GM23338 (cell line): ENCODE measurements around the gene SLC9A1. TPM values are rescaled to one million over a fixed set of nuclear protein-coding genes. Genes with fewer than 3 reads are reported as not detected.

Experiments
- ATAC-seq: fragments of 200-7000 bp; cut with Tn5 transposase; 3 replicates; pipeline ENCODE4 v1.9.1; 2020
- DNase-seq: peaks from one replicate; pipeline ENCODE4 v3.0.0-alpha.2; 2015; ENCODE audit warnings: low spot score
- H2AFZ ChIP-seq: fragments of 200-600 bp; sonication (generic); 2 replicates; pipeline ENCODE4 v1.8.0; 2016; ENCODE audit warnings: antibody characterized with exemption, mild to moderate bottlenecking, moderate library complexity
- H3F3A ChIP-seq: fragments of 200-600 bp; sonication (generic); replicated peaks from 2 replicates; pipeline ENCODE4 v1.8.0; 2017; ENCODE audit warnings: antibody characterized with exemption, mixed run types, low read depth
- H3K27ac ChIP-seq: fragments of 200-600 bp; sonication (generic); 2 replicates; pipeline ENCODE4 v1.6.1; 2016; ENCODE audit warnings: low read depth
- H3K27me3 ChIP-seq: fragments of 200-600 bp; sonication (generic); 2 replicates; pipeline ENCODE4 v1.8.0; 2016; ENCODE audit warnings: mild to moderate bottlenecking, mixed run types, moderate library complexity; ENCODE audit not compliant: insufficient read depth
- H3K36me3 ChIP-seq: fragments of 200-600 bp; sonication (generic); 2 replicates; pipeline ENCODE4 v1.8.0; 2016; ENCODE audit warnings: mild to moderate bottlenecking; ENCODE audit not compliant: insufficient read depth
- H3K4me1 ChIP-seq: fragments of 200-600 bp; sonication (generic); 2 replicates; pipeline ENCODE4 v1.8.0; 2016; ENCODE audit warnings: mild to moderate bottlenecking, moderate library complexity; ENCODE audit not compliant: insufficient read depth
- H3K4me2 ChIP-seq: fragments of 200-600 bp; sonication (generic); 2 replicates; pipeline ENCODE4 v1.7.1; 2017; ENCODE audit warnings: mixed run types
- H3K4me3 ChIP-seq: fragments of 200-600 bp; sonication (generic); 2 replicates; pipeline ENCODE4 v1.6.1; 2016; ENCODE audit warnings: mixed run types
- H3K79me2 ChIP-seq: fragments of 200-600 bp; sonication (generic); replicated peaks from 2 replicates; pipeline ENCODE4 v1.8.0; 2017; ENCODE audit warnings: mild to moderate bottlenecking; ENCODE audit not compliant: insufficient read depth
- H3K9me2 ChIP-seq: fragments of 200-600 bp; sonication (generic); 2 replicates; pipeline ENCODE4 v1.8.0; 2017; ENCODE audit not compliant: insufficient read depth
- H4K20me1 ChIP-seq: fragments of 200-600 bp; sonication (generic); replicated peaks from 2 replicates; pipeline ENCODE4 v1.8.0; 2017; ENCODE audit warnings: mild to moderate bottlenecking; ENCODE audit not compliant: insufficient read depth
- H3K27ac Mint-ChIP-seq: 2 replicates; pipeline ENCODE4 v1.8.0; 2020; ENCODE audit warnings: inconsistent platforms, mild to moderate bottlenecking, moderate library complexity, mixed read lengths
- H3K27me3 Mint-ChIP-seq: 3 replicates; pipeline ENCODE4 v1.8.0; 2022; ENCODE audit warnings: low read depth, mild to moderate bottlenecking, moderate library complexity, mixed read lengths, inconsistent platforms; ENCODE audit not compliant: insufficient read depth, poor library complexity
- H3K36me3 Mint-ChIP-seq: 3 replicates; pipeline ENCODE4 v1.8.0; 2021; ENCODE audit warnings: low read depth, mild to moderate bottlenecking, inconsistent platforms, moderate library complexity, mixed read lengths
- H3K4me1 Mint-ChIP-seq: 3 replicates; pipeline ENCODE4 v1.8.0; 2020; ENCODE audit warnings: mild to moderate bottlenecking, inconsistent platforms, mixed read lengths
- H3K4me3 Mint-ChIP-seq: 3 replicates; pipeline ENCODE4 v1.8.0; 2021; ENCODE audit warnings: moderate library complexity, mild to moderate bottlenecking, inconsistent platforms, mixed read lengths
- H3K9me3 Mint-ChIP-seq: 3 replicates; pipeline ENCODE4 v1.8.0; 2020; ENCODE audit warnings: moderate library complexity, mild to moderate bottlenecking, inconsistent platforms, mixed read lengths
- CREB1 ChIP-seq: fragments of 250-450 bp; sonication (Bioruptor Pico); IDR thresholded peaks from 2 replicates; pipeline ENCODE4 v1.5.0; 2020; ENCODE audit warnings: low read depth, mild to moderate bottlenecking, moderate library complexity
- EZH2 ChIP-seq: fragments of 200-600 bp; sonication (generic); IDR thresholded peaks from one replicate; pipeline ENCODE4 v1.8.0; 2017; ENCODE audit warnings: antibody characterized with exemption, mild to moderate bottlenecking, low read depth; ENCODE audit not compliant: unreplicated experiment
- EZH2phosphoT487 ChIP-seq: fragments of 200-600 bp; sonication (generic); IDR thresholded peaks from one replicate; pipeline ENCODE4 v1.8.1; 2018; ENCODE audit warnings: antibody characterized with exemption; ENCODE audit not compliant: unreplicated experiment
- JUNB ChIP-seq: IDR thresholded peaks from one replicate; pipeline ENCODE4 v1.6.1; 2016; ENCODE audit warnings: antibody characterized with exemption; ENCODE audit not compliant: unreplicated experiment
- NANOG ChIP-seq: IDR thresholded peaks from 2 replicates; pipeline ENCODE4 v1.6.1; 2016; ENCODE audit warnings: antibody characterized with exemption, borderline replicate concordance
- POLR2AphosphoS5 ChIP-seq: IDR thresholded peaks from 2 replicates; pipeline ENCODE4 v1.6.1; 2016; ENCODE audit warnings: antibody characterized with exemption, low read depth
- STAT1 ChIP-seq: IDR thresholded peaks from one replicate; pipeline ENCODE4 v1.6.1; 2016; ENCODE audit warnings: antibody characterized with exemption; ENCODE audit not compliant: unreplicated experiment
- ZNF114 ChIP-seq: fragments of 250-450 bp; sonication (Bioruptor Pico); IDR thresholded peaks from 2 replicates; pipeline ENCODE4 v1.5.0; 2020; ENCODE audit warnings: mild to moderate bottlenecking, moderate library complexity
- ZNF331 ChIP-seq: fragments of 250-450 bp; sonication (Bioruptor Pico); IDR thresholded peaks from 2 replicates; pipeline ENCODE4 v1.5.0; 2020; ENCODE audit warnings: low read depth, mild to moderate bottlenecking, moderate library complexity
- polyA plus RNA-seq: library from polyadenylated mRNA; unstranded; fragments of >200 nt; fragmentation: Nextera tagmentation; extraction: Ambion mirVana; gene quantifications from 2 replicates; pipeline ENCODE4 v1.2.1, GENCODE V29; 2016
- total RNA-seq: library from RNA; depleted of rRNA; stranded (reverse); fragments of >200 nt; shearing (Covaris generic); gene quantifications from 2 replicates; pipeline ENCODE4 v1.2.3, GENCODE V29; 2014
- TF ChIP-seq, protein P1 (sequence below), 2 experiments: fragments of 200-600 bp in 1 of 2; sonication (generic) in 1 of 2; conservative IDR thresholded peaks; 2 replicates each; pipeline versions ENCODE4 v1.5.1 to v1.6.1; 2016 to 2017; ENCODE audit warnings: antibody characterized with exemption in 2 of 2, low read depth in 2 of 2, mild to moderate bottlenecking in 2 of 2, moderate library complexity in 1 of 2
- TF ChIP-seq, protein P2 (sequence below): fragments of 250-450 bp; sonication (Bioruptor Pico); IDR thresholded peaks from 2 replicates; pipeline ENCODE4 v1.5.0; 2020; ENCODE audit warnings: mild to moderate bottlenecking, moderate library complexity
- TF ChIP-seq, protein P3 (sequence below): IDR thresholded peaks from one replicate; pipeline ENCODE4 v1.6.1; 2018; ENCODE audit warnings: antibody characterized with exemption; ENCODE audit not compliant: unreplicated experiment
- TF ChIP-seq, protein P4 (sequence below): IDR thresholded peaks from 2 replicates; pipeline ENCODE4 v1.6.1; 2016; ENCODE audit warnings: antibody characterized with exemption

The SLC9A1 gene
- total and polyA plus RNA-seq, 2 experiments from 2014 or later: 10.4 to 22.3 TPM

DNA sequence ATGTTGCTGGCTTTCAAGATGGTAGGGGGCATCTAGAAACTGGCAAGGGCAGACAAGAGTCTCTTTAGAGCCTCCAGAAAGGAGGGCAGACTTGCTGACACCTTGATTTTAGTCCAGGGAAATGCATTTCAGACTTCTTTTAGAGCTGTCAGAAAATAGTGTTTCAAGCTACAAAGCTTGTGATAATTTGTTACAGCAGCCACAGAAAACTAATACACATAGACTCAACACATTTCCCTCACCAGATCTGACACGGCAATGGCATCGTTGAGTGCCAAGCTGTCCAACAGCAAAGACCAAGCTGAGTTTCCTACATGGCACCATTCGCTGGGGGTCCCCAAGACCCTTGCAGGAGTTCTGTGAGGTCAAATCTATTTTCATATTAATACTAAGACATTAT lies 62.0 kb downstream of the SLC9A1 start:
- ATAC-seq: no peak
- Histone ChIP-seq H3K79me2 (no peaks in the 10 kb centered on the region), H3K9me2 (no peaks in the 10 kb centered on the region), H3K4me2 (no peak overlapping the region), H3K4me1 (no peaks in the 10 kb centered on the region), H3K27ac (no peak overlapping the region), H2AFZ (no peak overlapping the region), H3F3A (no peaks in the 10 kb centered on the region), H3K27me3 (no peaks in the 10 kb centered on the region), H3K36me3 (no peaks in the 10 kb centered on the region), H4K20me1 (no peaks in the 10 kb centered on the region), H3K4me3 (no peak overlapping the region)
- Mint-ChIP-seq H3K36me3 (no peaks in the 10 kb centered on the region), H3K27ac (no peak overlapping the region), H3K27me3 (peaks cover 2% of the 10 kb centered on the region), H3K4me3 (no peak overlapping the region), H3K9me3 (peaks cover 2% of the 10 kb centered on the region; the same call in 2 of the 3 replicates), H3K4me1 (no peaks in the 10 kb centered on the region)
- TF ChIP-seq EZH2phosphoT487: no peak
- TF ChIP-seq ZNF331 (CRISPR knock-in tag): no peak
- TF ChIP-seq, protein P1, sequence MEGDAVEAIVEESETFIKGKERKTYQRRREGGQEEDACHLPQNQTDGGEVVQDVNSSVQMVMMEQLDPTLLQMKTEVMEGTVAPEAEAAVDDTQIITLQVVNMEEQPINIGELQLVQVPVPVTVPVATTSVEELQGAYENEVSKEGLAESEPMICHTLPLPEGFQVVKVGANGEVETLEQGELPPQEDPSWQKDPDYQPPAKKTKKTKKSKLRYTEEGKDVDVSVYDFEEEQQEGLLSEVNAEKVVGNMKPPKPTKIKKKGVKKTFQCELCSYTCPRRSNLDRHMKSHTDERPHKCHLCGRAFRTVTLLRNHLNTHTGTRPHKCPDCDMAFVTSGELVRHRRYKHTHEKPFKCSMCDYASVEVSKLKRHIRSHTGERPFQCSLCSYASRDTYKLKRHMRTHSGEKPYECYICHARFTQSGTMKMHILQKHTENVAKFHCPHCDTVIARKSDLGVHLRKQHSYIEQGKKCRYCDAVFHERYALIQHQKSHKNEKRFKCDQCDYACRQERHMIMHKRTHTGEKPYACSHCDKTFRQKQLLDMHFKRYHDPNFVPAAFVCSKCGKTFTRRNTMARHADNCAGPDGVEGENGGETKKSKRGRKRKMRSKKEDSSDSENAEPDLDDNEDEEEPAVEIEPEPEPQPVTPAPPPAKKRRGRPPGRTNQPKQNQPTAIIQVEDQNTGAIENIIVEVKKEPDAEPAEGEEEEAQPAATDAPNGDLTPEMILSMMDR (conservative IDR thresholded peaks at IDR 0.05; ENCODE audit: low read depth in 2 of 2): no peak
- TF ChIP-seq STAT1: no peak
- TF ChIP-seq CREB1 (CRISPR knock-in tag): no peak
- no peak for TF ChIP-seq POLR2AphosphoS5
- TF ChIP-seq JUNB: no peak
- TF ChIP-seq EZH2: no peak
- TF ChIP-seq, protein P2, sequence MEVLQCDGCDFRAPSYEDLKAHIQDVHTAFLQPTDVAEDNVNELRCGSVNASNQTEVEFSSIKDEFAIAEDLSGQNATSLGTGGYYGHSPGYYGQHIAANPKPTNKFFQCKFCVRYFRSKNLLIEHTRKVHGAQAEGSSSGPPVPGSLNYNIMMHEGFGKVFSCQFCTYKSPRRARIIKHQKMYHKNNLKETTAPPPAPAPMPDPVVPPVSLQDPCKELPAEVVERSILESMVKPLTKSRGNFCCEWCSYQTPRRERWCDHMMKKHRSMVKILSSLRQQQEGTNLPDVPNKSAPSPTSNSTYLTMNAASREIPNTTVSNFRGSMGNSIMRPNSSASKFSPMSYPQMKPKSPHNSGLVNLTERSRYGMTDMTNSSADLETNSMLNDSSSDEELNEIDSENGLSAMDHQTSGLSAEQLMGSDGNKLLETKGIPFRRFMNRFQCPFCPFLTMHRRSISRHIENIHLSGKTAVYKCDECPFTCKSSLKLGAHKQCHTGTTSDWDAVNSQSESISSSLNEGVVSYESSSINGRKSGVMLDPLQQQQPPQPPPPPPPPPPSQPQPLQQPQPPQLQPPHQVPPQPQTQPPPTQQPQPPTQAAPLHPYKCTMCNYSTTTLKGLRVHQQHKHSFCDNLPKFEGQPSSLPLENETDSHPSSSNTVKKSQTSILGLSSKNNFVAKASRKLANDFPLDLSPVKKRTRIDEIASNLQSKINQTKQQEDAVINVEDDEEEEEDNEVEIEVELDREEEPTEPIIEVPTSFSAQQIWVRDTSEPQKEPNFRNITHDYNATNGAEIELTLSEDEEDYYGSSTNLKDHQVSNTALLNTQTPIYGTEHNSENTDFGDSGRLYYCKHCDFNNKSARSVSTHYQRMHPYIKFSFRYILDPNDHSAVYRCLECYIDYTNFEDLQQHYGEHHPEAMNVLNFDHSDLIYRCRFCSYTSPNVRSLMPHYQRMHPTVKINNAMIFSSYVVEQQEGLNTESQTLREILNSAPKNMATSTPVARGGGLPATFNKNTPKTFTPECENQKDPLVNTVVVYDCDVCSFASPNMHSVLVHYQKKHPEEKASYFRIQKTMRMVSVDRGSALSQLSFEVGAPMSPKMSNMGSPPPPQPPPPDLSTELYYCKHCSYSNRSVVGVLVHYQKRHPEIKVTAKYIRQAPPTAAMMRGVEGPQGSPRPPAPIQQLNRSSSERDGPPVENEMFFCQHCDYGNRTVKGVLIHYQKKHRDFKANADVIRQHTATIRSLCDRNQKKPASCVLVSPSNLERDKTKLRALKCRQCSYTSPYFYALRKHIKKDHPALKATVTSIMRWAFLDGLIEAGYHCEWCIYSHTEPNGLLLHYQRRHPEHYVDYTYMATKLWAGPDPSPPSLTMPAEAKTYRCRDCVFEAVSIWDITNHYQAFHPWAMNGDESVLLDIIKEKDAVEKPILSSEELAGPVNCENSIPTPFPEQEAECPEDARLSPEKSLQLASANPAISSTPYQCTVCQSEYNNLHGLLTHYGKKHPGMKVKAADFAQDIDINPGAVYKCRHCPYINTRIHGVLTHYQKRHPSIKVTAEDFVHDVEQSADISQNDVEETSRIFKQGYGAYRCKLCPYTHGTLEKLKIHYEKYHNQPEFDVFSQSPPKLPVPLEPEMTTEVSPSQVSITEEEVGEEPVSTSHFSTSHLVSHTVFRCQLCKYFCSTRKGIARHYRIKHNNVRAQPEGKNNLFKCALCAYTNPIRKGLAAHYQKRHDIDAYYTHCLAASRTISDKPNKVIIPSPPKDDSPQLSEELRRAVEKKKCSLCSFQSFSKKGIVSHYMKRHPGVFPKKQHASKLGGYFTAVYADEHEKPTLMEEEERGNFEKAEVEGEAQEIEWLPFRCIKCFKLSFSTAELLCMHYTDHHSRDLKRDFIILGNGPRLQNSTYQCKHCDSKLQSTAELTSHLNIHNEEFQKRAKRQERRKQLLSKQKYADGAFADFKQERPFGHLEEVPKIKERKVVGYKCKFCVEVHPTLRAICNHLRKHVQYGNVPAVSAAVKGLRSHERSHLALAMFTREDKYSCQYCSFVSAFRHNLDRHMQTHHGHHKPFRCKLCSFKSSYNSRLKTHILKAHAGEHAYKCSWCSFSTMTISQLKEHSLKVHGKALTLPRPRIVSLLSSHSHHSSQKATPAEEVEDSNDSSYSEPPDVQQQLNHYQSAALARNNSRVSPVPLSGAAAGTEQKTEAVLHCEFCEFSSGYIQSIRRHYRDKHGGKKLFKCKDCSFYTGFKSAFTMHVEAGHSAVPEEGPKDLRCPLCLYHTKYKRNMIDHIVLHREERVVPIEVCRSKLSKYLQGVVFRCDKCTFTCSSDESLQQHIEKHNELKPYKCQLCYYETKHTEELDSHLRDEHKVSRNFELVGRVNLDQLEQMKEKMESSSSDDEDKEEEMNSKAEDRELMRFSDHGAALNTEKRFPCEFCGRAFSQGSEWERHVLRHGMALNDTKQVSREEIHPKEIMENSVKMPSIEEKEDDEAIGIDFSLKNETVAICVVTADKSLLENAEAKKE (CRISPR knock-in tag): no peak
- TF ChIP-seq ZNF114 (CRISPR knock-in tag): no peak
- TF ChIP-seq NANOG: no peak
- TF ChIP-seq, protein P3, sequence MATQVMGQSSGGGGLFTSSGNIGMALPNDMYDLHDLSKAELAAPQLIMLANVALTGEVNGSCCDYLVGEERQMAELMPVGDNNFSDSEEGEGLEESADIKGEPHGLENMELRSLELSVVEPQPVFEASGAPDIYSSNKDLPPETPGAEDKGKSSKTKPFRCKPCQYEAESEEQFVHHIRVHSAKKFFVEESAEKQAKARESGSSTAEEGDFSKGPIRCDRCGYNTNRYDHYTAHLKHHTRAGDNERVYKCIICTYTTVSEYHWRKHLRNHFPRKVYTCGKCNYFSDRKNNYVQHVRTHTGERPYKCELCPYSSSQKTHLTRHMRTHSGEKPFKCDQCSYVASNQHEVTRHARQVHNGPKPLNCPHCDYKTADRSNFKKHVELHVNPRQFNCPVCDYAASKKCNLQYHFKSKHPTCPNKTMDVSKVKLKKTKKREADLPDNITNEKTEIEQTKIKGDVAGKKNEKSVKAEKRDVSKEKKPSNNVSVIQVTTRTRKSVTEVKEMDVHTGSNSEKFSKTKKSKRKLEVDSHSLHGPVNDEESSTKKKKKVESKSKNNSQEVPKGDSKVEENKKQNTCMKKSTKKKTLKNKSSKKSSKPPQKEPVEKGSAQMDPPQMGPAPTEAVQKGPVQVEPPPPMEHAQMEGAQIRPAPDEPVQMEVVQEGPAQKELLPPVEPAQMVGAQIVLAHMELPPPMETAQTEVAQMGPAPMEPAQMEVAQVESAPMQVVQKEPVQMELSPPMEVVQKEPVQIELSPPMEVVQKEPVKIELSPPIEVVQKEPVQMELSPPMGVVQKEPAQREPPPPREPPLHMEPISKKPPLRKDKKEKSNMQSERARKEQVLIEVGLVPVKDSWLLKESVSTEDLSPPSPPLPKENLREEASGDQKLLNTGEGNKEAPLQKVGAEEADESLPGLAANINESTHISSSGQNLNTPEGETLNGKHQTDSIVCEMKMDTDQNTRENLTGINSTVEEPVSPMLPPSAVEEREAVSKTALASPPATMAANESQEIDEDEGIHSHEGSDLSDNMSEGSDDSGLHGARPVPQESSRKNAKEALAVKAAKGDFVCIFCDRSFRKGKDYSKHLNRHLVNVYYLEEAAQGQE: no peak
- TF ChIP-seq, protein P4, sequence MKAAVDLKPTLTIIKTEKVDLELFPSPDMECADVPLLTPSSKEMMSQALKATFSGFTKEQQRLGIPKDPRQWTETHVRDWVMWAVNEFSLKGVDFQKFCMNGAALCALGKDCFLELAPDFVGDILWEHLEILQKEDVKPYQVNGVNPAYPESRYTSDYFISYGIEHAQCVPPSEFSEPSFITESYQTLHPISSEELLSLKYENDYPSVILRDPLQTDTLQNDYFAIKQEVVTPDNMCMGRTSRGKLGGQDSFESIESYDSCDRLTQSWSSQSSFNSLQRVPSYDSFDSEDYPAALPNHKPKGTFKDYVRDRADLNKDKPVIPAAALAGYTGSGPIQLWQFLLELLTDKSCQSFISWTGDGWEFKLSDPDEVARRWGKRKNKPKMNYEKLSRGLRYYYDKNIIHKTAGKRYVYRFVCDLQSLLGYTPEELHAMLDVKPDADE: no peak
- no peak for DNase-seq
